ENCODE measurements around the gene EVA1A.

EVA1A gene

GRCh38 chr2:75453384-75454240, 107.1 kb downstream of the EVA1A start:
- no peak for TF ChIP-seq CTCF (IDR thresholded peaks at IDR 0.05)

GRCh38 chr2:75450068-75450467, 110.7 kb downstream of the EVA1A start:
- no peak for TF ChIP-seq CTCF (IDR thresholded peaks at IDR 0.05)

GRCh38 chr2:75447176-75447575, 113.6 kb downstream of the EVA1A start:
- no peak for TF ChIP-seq CTCF (IDR thresholded peaks at IDR 0.05)

All from LNCAP (cell line).